Hematopoietic multipotent progenitor cell treated with erythropoietin and hydrocortisone succinate and interleukin-3 and kit ligand, for 17 days (in vitro differentiated cells): ENCODE data around the gene NUFIP2.
"Not testable (repeated sequence)": the region's sequence is repeated elsewhere in the genome, so short reads cannot be mapped to it uniquely, and the experiment has no call there.

Source experiments
- DNase-seq: peaks from one replicate; pipeline ENCODE4 v3.0.0-alpha.2; 2015; ENCODE audit warnings: low spot score

NUFIP2 gene

DNA sequence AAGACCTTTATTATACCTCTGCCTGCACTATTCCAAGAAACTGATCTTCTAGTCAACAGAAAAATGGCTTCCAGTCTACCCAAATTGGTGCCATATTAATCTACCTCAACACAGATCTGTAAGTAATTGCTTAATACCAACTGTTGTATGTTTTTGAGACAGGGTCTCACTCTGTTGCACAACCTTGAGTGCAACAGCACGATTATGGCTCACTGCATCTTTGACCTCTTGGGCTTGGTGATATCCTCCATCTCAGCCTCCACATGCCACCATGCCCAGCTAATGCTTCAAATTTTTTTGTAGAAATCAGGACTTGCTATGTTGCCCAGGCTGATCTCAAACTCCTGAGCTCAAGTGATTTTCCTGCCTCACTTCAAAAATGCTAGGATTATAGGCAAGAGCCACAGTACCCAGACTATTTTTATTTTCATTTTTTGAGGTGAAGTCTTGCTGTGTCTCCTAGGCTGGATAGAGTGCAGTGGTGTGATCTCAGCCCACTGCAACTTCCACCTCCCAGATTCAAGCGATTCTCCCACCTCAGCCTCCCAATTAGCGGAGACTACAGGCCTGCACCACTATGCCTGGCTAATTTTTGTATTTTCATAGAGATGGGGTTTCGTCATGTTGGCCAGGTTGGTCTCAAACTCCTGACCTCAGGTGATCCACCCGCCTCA is 14.4 kb downstream of the NUFIP2 start:
- no peak for DNase-seq

GRCh38 chr17:29278692-29279091 is 15.3 kb downstream of the NUFIP2 start:
- no peak for DNase-seq

- DNase-seq: no peak
These were observed 20.0 kb downstream of the NUFIP2 start for GRCh38 chr17:29273924-29274323.

DNA sequence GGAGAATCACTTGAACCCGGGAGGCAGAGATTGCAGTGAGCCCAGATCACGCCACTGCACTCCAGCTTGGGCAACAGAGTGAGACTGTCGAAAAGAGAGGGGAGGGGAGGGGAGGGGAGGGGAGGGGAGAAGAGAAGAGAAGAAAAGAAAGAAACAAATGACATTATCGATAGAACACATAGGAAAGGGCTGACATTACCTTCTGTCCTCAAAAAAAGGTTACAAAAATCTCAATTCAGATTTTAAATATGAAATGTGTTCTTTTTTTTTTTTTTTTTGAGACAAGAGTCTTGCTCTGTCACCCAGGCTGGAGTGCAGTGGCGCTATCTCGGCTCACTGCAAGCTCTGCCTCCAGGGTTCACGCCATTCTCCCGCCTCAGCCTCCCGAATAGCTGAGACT is 22.0 kb downstream of the NUFIP2 start:
- not testable (repeated sequence) for DNase-seq

DNA sequence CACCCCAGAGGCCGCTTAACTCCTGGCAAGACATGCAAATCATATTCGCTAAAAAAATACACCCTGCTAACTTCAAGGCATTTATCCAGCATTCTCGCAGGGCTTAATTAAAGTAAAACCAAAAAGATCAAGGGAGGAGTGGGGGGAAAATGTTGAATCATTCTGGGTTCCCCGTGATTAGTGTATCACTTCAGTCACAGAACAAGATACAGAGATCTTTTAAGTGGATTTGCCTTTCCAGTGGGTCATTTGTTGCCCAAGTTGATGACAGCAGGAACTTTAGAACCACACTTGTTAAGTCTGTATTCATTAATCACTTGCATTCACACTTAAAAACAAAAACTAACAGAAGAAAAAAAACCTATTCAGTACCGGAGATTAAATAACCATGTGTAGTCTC is 30.0 kb downstream of the NUFIP2 start:
- no peak for DNase-seq

DNA sequence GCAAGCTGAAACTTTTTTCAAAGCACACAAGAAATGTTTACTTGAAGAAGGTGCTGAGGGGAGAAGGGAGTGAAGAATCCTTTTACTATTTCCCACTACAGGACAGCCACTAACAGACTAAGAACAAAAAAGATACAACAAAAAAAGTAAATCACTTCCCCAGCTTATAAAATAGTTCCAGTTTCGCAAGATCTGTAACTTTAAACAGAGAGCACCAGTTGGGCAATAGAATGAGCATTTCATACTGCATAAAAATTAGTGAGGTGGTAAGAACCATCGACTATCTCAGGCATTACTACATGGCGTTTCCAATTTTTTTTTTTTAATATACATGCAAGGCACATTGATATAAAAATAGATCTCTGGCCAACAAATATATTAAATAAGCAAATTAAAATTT is 36.2 kb downstream of the NUFIP2 start:
- DNase-seq: no peak

DNA sequence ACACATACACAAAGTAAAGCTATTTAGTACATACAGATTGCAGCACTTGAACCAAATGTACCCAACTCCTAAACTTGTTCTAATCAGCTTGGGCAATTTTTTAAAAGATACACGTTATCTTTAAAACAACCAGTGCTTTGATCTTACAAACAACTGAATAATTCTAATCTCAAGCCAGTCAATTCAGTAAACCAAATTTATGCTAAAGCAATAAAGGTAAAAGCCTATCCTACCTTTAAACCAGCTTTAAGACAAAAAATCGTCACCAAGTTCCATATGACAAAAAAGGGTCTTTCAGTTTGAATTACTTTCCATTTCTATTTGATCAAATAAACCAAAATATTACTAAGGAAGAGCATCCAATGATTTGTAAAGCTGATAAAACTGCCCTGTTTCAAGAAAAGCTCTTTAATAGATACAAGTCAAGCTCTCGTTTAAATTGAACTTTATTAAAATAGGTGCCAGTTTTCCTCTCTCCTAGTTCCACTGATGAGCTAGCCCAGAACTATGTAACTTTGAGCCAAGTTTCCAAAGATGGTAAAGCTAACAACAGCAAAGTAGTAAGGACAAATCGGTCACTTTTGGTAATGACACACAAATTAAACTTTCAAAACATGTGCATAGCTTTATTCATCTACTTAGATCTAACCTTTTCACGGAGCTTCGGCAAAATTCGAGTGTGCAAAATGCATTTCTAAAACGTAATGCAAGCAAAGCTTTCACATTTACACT is 37.0 kb downstream of the NUFIP2 start:
- no peak for DNase-seq

DNA sequence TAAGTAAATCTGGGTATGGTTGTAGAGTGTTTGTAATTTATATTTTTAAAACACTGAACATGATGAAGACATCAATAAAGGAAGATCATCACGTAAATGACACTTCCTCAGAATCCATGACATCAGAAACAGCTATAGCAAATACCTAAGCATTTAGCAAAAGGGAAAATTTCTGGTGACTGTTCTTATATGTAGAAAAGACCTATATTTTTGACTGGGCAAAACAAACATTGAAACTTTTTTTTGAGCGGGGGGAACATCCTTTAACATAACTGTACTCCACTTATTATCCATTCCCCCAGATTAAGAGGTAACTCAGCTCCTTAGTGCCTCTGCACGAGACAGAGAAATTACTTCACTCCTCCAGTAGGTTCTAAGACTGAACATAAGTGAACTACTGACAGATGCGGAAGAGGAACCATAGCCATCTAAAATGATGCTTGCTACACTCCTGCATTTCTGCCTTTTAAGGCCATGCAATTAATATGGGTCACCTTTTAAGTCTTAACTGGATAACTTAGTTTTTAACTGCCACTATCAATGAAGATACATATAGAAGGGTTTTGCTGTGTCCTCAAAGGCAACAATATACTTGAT is 37.9 kb downstream of the NUFIP2 start:
- no peak for DNase-seq

GRCh38 chr17:29253037-29253436 is 40.9 kb downstream of the NUFIP2 start:
- no peak for DNase-seq

DNA sequence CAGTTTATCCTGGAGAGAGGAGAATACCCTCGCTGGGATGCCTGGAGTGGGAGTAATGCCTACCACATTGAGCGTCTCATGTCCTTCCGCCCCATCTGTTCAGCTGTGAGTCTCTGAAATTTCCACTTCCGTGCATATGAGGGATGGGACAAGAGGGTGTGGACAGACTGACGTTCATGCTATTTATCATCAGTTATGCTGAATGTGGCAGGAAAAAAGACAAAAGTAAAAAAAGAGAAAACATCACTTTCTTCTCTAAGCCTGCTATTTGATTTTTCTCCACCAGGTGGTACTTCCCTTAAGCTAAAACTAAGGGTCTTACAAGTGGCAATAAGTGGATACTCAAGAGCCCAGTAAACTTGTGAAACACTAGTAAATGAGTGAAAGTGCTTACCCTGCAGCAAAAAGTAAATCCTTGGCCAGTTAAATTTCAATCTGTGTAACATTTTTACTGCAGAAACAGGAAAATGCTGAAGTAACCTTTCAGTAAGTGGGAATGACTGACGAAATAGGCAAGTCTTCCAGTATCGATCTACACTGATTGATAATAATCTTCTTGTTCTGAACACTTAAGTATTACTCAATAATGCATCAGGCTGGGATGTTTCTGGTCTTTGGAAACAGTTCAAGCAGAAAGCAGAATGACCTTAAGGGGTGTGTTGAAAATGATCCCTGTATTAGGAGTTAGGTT is 41.7 kb downstream of the NUFIP2 start:
- peak; percentile 17 for DNase-seq

DNA sequence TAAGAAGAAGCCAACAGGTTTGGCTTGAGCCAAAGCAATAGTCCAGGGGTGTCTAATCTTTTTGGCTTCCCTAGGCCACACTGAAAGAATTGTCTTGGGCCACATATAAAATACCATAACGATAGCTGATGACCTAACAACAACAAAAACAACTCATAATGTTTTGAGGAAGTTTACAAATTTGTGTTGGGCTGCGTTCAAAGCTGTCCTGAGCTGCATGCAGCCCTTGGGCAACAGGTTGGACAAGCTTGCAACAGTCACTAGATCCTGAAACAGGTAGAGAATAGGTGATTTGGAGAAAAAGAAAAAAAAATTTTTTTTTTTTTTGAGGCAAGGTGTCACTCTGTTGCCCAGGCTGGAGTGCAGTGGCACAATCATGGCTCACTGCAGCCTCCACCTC is 42.8 kb downstream of the NUFIP2 start:
- DNase-seq: no peak

DNA sequence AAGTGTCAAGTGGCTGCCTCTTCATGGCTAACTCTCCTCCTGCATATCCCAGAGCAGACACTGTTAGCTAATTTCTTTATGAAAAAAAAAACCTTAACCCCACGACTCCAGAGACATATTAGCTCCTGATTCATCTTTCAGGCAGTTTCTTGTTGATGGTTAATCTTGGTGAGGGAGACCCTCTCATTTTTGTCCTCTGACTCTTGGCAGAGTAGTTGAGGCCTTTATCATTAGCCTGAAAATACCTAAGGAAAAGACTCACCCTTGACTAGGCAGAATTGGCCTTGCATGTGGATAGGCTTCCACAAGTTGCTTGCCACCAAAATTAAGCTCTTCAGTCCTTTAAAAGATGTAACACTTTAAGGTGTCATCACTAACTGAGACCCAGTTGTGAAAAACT is 43.3 kb downstream of the NUFIP2 start:
- DNase-seq: no peak

DNA sequence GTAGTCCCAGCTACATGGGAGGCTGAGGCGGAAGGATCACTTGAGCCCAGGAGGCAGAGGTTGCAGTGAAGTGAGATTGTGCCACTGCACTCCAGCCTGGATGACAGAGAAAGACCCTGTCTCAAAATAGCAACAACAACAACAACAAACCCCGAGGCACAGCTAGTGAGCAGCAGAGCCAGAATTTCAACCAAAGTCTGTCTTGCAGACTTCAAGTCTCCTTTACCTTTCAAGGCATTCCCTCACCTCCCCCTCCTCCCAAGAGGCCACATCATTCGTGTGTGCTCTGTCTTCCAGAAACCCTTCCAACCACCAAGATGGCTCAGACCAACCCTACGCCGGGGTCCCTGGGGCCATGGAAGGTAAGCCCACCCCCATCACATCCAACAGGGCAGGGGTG is 45.1 kb downstream of the NUFIP2 start:
- DNase-seq: no peak

GRCh38 chr17:29247219-29247618 is 46.7 kb downstream of the NUFIP2 start:
- no peak for DNase-seq

- no peak for DNase-seq
These were observed 47.3 kb downstream of the NUFIP2 start, which contains the start of gene CRYBA1 for GRCh38 chr17:29246628-29247027. Gene CRYBA1, plus strand, starts transcription at chr17:29246859. Its CDS starts 5 bp downstream, at chr17:29246864.

DNA sequence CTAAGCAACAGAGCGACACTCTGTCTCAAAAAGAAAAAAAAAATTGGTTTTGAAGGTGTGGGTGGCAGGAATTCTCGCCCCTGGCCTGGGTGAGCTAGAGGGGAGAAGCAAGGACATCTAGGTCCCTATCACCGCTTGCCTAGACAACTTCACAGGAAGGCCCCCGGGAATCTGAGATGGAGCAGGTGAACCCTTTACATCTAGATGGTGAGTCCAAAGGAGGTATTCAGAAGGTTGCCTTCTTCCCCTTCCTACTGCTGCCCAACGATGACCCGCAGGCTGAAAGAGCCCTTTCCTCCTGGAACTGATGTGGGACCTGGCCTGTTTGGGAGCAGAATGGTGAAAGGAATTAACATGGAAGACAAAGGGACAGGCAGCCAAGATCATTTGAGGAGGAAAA is 48.5 kb downstream of the NUFIP2 start:
- DNase-seq: no peak

GRCh38 chr17:29243792-29244191 is 50.2 kb downstream of the NUFIP2 start:
- DNase-seq: no peak

GRCh38 chr17:29242790-29243189 is 51.2 kb downstream of the NUFIP2 start:
- no peak for DNase-seq

- DNase-seq: no peak
These were observed 51.9 kb downstream of the NUFIP2 start for GRCh38 chr17:29242051-29242450.

DNA sequence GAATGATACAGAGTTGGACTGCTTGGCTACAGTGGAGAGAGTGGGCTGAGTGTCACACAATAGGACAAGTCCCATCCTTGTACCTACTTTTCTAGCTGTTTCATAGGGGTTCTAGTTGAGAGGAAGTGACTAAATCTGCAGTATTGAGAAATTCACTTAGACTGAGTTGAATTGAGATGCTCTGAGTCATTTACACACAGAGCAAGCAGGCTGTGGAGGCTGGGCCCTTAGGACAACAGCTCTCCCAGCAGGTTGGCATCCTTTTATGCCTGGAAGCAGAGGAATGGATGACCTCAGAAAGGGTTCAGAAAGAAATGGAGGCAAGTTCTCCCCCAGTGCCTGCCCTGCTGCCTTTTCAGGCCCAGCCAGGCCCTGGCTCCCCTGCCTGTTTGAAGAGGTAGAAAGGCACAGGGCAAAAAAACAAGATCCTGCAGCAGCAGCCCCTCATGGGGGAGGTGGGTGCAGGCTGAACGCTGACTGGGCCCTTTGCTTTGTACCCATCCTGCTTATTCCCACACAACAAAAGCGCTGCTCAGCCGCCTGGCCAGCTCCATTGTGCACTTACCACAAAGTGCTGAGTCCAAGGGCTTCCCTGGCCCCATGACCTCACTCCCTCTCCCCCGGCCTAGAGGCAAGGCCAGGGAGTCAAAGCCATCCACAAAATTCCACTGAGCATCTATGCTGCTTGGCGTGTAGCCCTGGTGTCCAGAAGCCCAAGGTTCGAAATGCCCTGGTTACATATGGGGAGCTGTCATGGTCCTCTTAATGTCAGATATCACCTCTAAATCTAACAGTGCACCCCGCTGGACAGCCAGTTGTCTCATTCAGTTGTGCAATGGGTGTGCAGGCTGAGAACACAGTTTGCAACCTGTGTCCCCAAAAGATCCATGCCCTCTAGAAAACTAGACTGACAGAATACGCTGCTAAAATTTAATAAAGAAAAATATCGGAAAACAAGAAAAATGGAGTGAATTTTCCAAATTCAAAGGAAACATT is 52.7 kb downstream of the NUFIP2 start:
- DNase-seq: no peak

DNA sequence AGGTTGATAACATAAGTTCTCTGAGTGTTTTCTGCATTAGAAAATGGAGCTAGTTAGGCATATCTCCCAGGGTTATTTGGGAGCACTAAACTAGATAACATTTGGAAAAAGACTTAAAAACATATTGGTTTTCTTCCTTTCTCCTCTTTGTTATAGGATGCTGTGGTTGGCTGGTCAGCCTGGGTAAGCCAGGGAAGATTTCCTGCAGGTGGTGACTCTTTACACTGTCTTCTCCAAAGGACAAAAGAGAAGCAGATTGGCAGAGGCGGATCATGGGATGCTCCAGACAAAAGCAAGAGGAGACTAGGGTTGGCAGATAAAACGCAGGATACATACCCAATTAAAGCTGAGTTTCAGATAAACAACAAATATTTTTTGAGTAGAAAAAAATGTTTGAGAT is 53.5 kb downstream of the NUFIP2 start:
- DNase-seq: no peak
